Right atrium auricular region (tissue), 2 donors: Measurements from ENCODE around the gene CEP128. TPM values are rescaled to one million over a fixed set of nuclear protein-coding genes. Genes with fewer than 3 reads are reported as not detected.

ENCODE experiments used
- DNase-seq: peaks from one replicate; pipeline ENCODE4 v3.0.0-alpha.2; 2019; ENCODE audit warnings: low spot score
- H3K27ac ChIP-seq, 2 donors: fragments of 200-600 bp; sonication (generic); 1 replicate in 1 of 2; 2 replicates in 1 of 2; pipeline ENCODE4 v1.5.1; 2016 to 2019
- H3K27me3 ChIP-seq, 2 donors: fragments of 200-600 bp; sonication (generic); one replicate each; pipeline versions ENCODE4 v1.5.1 to v1.6.0; 2017 to 2019
- H3K36me3 ChIP-seq: fragments of 200-600 bp; sonication (generic); one replicate; pipeline ENCODE4 v1.5.1; 2016
- H3K4me1 ChIP-seq, 2 donors: fragments of 200-600 bp; sonication (generic); one replicate each; pipeline versions ENCODE4 v1.5.1 to v1.6.0; 2017 to 2019
- H3K4me3 ChIP-seq, 2 donors: fragments of 200-600 bp; sonication (generic); 1 replicate in 1 of 2; 2 replicates in 1 of 2; pipeline ENCODE4 v1.5.1; 2017 to 2019; ENCODE audit warnings: mild to moderate bottlenecking in 1 of 2, moderate library complexity in 1 of 2
- H3K9me3 ChIP-seq, 2 donors: fragments of 200-600 bp; sonication (generic); one replicate each; pipeline ENCODE4 v1.5.1; 2019
- CTCF ChIP-seq, 2 donors: fragments of 200-600 bp; sonication (generic); IDR thresholded peaks; one replicate each; pipeline ENCODE4 v1.5.1; 2019; ENCODE audit warnings: antibody characterized with exemption in 2 of 2
- total RNA-seq, 2 donors: library from RNA; depleted of rRNA; stranded (reverse); fragments of >200 nt; gene quantifications; one replicate each; pipeline ENCODE4 v1.1.0, GENCODE V29; 2016

Gene CEP128
- total RNA-seq, 2 donors from 2014 or later, result 1.3 to 2.7 TPM

- DNase-seq, result no peak
- H3K36me3 ChIP-seq, result no peaks in the 10 kb centered on the region
Observed at GRCh38 chr14:80906336-80906735, 35.2 kb downstream of the CEP128 start.

GRCh38 chr14:80902608-80903007 is 38.9 kb downstream of the CEP128 start:
- no peaks in the 10 kb centered on the region for H3K36me3 ChIP-seq
- H3K9me3 ChIP-seq, result no peaks in the 10 kb centered on the region
- no peak for DNase-seq
- no peak overlapping the region for H3K4me3 ChIP-seq
- no peaks in the 10 kb centered on the region for H3K4me1 ChIP-seq
- no peaks in the 10 kb centered on the region for H3K27me3 ChIP-seq
- no peak overlapping the region for H3K27ac ChIP-seq
- no peak for TF ChIP-seq CTCF (IDR thresholded peaks at IDR 0.05)

More at GRCh38 chr14:80906336-80906735, 35.2 kb downstream of the CEP128 start:
- Histone ChIP-seq H3K4me1 (no peaks in the 10 kb centered on the region), H3K27me3 (no peaks in the 10 kb centered on the region), H3K27ac (no peak overlapping the region), H3K9me3 (no peaks in the 10 kb centered on the region), H3K4me3 (no peak overlapping the region)
- no peak for TF ChIP-seq CTCF (IDR thresholded peaks at IDR 0.05)

- Histone ChIP-seq H3K9me3 (no peaks in the 10 kb centered on the region), H3K4me3 (no peak overlapping the region), H3K4me1 (no peaks in the 10 kb centered on the region), H3K27me3 (no peaks in the 10 kb centered on the region), H3K36me3 (no peaks in the 10 kb centered on the region), H3K27ac (no peak overlapping the region)
- no peak for DNase-seq
- TF ChIP-seq CTCF (IDR thresholded peaks at IDR 0.05), result no peak
Observed at GRCh38 chr14:80901822-80902221, 39.7 kb downstream of the CEP128 start.

- H3K4me1 ChIP-seq, result no peaks in the 10 kb centered on the region
- H3K27ac ChIP-seq, result no peak overlapping the region
- H3K4me3 ChIP-seq, result no peak overlapping the region
- no peaks in the 10 kb centered on the region for H3K36me3 ChIP-seq
- DNase-seq, result no peak
- H3K9me3 ChIP-seq, result no peaks in the 10 kb centered on the region
- no peaks in the 10 kb centered on the region for H3K27me3 ChIP-seq
- TF ChIP-seq CTCF (IDR thresholded peaks at IDR 0.05), result no peak
Observed at GRCh38 chr14:80901260-80901659, 40.3 kb downstream of the CEP128 start.

GRCh38 chr14:80872645-80873044 is 68.9 kb downstream of the CEP128 start:
- DNase-seq, result no peak
- Histone ChIP-seq H3K36me3 (no peaks in the 10 kb centered on the region), H3K27me3 (no peaks in the 10 kb centered on the region), H3K4me3 (no peak overlapping the region), H3K27ac (no peak overlapping the region), H3K4me1 (no peaks in the 10 kb centered on the region), H3K9me3 (peaks cover 4 to 22% of the 10 kb centered on the region in 2 donors)
- TF ChIP-seq CTCF (IDR thresholded peaks at IDR 0.05), result no peak

GRCh38 chr14:80868260-80868659 is 73.3 kb downstream of the CEP128 start:
- no peak overlapping the region for H3K27ac ChIP-seq
- H3K4me1 ChIP-seq, result no peaks in the 10 kb centered on the region
- peaks cover 8 to 35% of the 10 kb centered on the region in 2 donors for H3K9me3 ChIP-seq
- no peak for DNase-seq
- H3K36me3 ChIP-seq, result no peaks in the 10 kb centered on the region
- TF ChIP-seq CTCF (IDR thresholded peaks at IDR 0.05), result no peak
- H3K27me3 ChIP-seq, result no peaks in the 10 kb centered on the region
- no peak overlapping the region for H3K4me3 ChIP-seq
